ENCODE measurements around the gene NFATC1. TPM values are rescaled to one million over a fixed set of nuclear protein-coding genes. Genes with fewer than 3 reads are reported as not detected.

Gene NFATC1
- total and polyA plus RNA-seq, 2 donors (not counting 1 experiment from before 2014, with no cell fraction given), result 0.92 to 4.3 TPM

- DNase-seq (ENCODE audit: low read depth in 2 of 2), result no peak
- Histone ChIP-seq H3K27me3 (ENCODE audit: control insufficient read depth, insufficient read depth, low read length) (no peaks in the 10 kb centered on the region), H3K9me3 (ENCODE audit: control insufficient read depth, insufficient read depth, low read depth, low read length) (peaks cover 2% of the 10 kb centered on the region)
These were observed 77.2 kb downstream of the NFATC1 start for GRCh38 chr18:79472946-79473345.

GRCh38 chr18:79476031-79476917 lies 80.5 kb downstream of the NFATC1 start:
- TF ChIP-seq CTCF (conservative IDR thresholded peaks at IDR 0.05 in 1 of 2, IDR thresholded peaks at IDR 0.05 in 1 of 2; ENCODE audit: low read depth in 1 of 2, low read length in 2 of 2) (no peak), EZH2 (IDR thresholded peaks at IDR 0.05; ENCODE audit: low read length, missing control alignments) (no peak)

More at GRCh38 chr18:79472946-79473345, 77.2 kb downstream of the NFATC1 start:
- Histone ChIP-seq H3K4me2 (ENCODE audit: extremely low read depth, insufficient read depth, low read length) (no peak overlapping the region), H3K79me2 (ENCODE audit: control insufficient read depth, insufficient read depth, low read length) (no peaks in the 10 kb centered on the region), H2AFZ (ENCODE audit: low read length) (no peak overlapping the region), H3K4me3 (replicated peaks in 1 of 4; ENCODE audit: control extremely low read depth in 1 of 4, insufficient read depth in 1 of 4, low read depth in 3 of 4, low read length in 4 of 4) (no peak overlapping the region), H3K27ac (ENCODE audit: insufficient read depth, low read length) (no peak overlapping the region), H3K9ac (ENCODE audit: insufficient read depth, low read length) (no peak overlapping the region), H3K36me3 (ENCODE audit: control insufficient read depth, insufficient read depth, low read length) (no peaks in the 10 kb centered on the region), H3K4me1 (ENCODE audit: control insufficient read depth, extremely low read depth, insufficient read depth, low read length) (no peaks in the 10 kb centered on the region), H4K20me1 (ENCODE audit: control insufficient read depth, extremely low read depth, insufficient read depth, low read length) (no peaks in the 10 kb centered on the region)
- TF ChIP-seq EZH2 (IDR thresholded peaks at IDR 0.05; ENCODE audit: low read length, missing control alignments), result no peak
- TF ChIP-seq CTCF (conservative IDR thresholded peaks at IDR 0.05 in 1 of 2, IDR thresholded peaks at IDR 0.05 in 1 of 2; ENCODE audit: low read depth in 1 of 2, low read length in 2 of 2), result no peak

GRCh38 chr18:79476918-79477571 lies 81.3 kb downstream of the NFATC1 start:
- Histone ChIP-seq H4K20me1 (ENCODE audit: control insufficient read depth, extremely low read depth, insufficient read depth, low read length) (no peaks in the 10 kb centered on the region), H3K9me3 (ENCODE audit: control insufficient read depth, insufficient read depth, low read depth, low read length) (peaks cover 2% of the 10 kb centered on the region), H3K4me1 (ENCODE audit: control insufficient read depth, extremely low read depth, insufficient read depth, low read length) (no peaks in the 10 kb centered on the region), H3K36me3 (ENCODE audit: control insufficient read depth, insufficient read depth, low read length) (no peaks in the 10 kb centered on the region), H3K4me3 (replicated peaks in 1 of 4; ENCODE audit: control extremely low read depth in 1 of 4, insufficient read depth in 1 of 4, low read depth in 3 of 4, low read length in 4 of 4) (no peak overlapping the region), H3K27ac (ENCODE audit: insufficient read depth, low read length) (no peak overlapping the region), H3K9ac (ENCODE audit: insufficient read depth, low read length) (no peak overlapping the region), H2AFZ (ENCODE audit: low read length) (no peak overlapping the region), H3K4me2 (ENCODE audit: extremely low read depth, insufficient read depth, low read length) (no peak overlapping the region), H3K79me2 (ENCODE audit: control insufficient read depth, insufficient read depth, low read length) (no peaks in the 10 kb centered on the region), H3K27me3 (ENCODE audit: control insufficient read depth, insufficient read depth, low read length) (no peaks in the 10 kb centered on the region)
- no peak for TF ChIP-seq EZH2 (IDR thresholded peaks at IDR 0.05; ENCODE audit: low read length, missing control alignments)
- no peak for TF ChIP-seq CTCF (conservative IDR thresholded peaks at IDR 0.05 in 1 of 2, IDR thresholded peaks at IDR 0.05 in 1 of 2; ENCODE audit: low read depth in 1 of 2, low read length in 2 of 2)
- no peak for DNase-seq (ENCODE audit: low read depth in 2 of 2)

More at GRCh38 chr18:79476031-79476917, 80.5 kb downstream of the NFATC1 start:
- Histone ChIP-seq H4K20me1 (ENCODE audit: control insufficient read depth, extremely low read depth, insufficient read depth, low read length) (no peaks in the 10 kb centered on the region), H3K27me3 (ENCODE audit: control insufficient read depth, insufficient read depth, low read length) (no peaks in the 10 kb centered on the region), H3K27ac (ENCODE audit: insufficient read depth, low read length) (no peak overlapping the region), H3K9me3 (ENCODE audit: control insufficient read depth, insufficient read depth, low read depth, low read length) (peaks cover 2% of the 10 kb centered on the region), H3K4me1 (ENCODE audit: control insufficient read depth, extremely low read depth, insufficient read depth, low read length) (no peaks in the 10 kb centered on the region), H3K4me2 (ENCODE audit: extremely low read depth, insufficient read depth, low read length) (no peak overlapping the region), H3K4me3 (replicated peaks in 1 of 4; ENCODE audit: control extremely low read depth in 1 of 4, insufficient read depth in 1 of 4, low read depth in 3 of 4, low read length in 4 of 4) (no peak overlapping the region), H2AFZ (ENCODE audit: low read length) (no peak overlapping the region), H3K79me2 (ENCODE audit: control insufficient read depth, insufficient read depth, low read length) (no peaks in the 10 kb centered on the region), H3K36me3 (ENCODE audit: control insufficient read depth, insufficient read depth, low read length) (no peaks in the 10 kb centered on the region), H3K9ac (ENCODE audit: insufficient read depth, low read length) (no peak overlapping the region)
- DNase-seq (ENCODE audit: low read depth in 2 of 2), result no peak
